NCI-H128 (cell line): ENCODE measurements around the gene NID2.

Experiments
- DNase-seq: peaks from one replicate; lab custom pipeline; 2025; ENCODE audit not compliant: unreplicated experiment; lab: John Stamatoyannopoulos, UW

Gene NID2

DNA sequence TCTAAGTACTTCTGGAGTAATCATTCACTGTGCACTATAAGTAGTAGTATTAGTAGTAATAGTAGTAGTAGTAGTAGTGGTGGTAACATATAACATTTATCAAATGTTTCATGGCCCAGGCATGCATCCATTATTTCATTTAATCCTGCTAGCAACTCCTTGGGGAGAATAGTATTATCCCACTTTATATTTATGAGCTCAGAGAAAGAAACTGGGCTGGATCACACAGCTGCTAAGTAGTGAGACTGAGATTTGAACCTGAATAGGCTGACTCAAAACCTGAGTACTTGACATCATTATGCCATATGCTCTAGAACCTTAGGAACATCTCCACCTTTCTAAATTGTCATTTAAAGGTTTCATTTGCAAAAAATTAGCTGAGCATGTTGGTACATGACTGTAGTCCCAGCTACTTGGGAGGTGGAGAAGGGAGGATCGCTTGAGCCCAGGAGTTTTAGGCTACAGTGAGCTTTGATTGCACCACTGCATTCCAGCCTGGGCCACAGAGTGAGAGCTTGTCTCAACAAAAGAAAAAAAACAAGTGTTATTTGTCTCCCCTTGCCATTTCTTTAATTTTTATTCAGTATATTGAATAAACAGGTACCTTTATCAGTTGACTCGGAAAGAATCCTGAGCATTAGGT, 11.4 kb upstream of the NID2 start:
- DNase-seq: no peak

DNA sequence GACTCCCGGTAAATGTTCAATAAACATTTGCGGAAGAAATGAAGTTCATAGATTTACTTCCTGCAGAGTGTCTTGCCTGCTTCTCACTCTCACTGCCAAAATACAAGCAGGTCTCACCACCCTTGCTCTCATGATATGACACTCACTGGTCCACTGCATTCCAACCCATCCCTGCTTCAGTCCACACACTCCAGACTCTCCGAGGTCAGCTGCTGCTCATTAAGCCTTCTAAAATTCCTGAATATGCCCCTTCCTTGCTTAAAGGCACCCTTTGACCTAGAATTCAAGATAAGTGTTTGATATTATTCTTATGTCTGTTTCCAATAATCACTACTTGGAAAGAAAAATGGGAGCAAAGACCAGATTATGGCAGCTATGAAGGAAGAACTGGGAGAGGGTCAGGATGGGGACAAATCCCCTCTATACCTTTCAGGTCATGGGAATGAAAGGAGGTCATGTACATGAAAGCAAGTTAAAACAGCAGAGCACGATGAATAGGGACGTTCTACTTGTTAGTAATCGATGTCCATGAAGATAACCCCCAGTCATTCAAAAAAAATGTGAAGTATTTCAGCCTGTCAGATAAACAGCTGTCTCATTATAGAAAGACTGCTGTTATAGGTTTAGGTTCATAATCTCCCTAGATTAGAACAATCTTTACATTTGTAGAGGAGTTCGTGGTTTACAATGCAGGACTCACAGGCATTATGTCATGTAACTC, 10.5 kb upstream of the NID2 start:
- no peak for DNase-seq

DNA sequence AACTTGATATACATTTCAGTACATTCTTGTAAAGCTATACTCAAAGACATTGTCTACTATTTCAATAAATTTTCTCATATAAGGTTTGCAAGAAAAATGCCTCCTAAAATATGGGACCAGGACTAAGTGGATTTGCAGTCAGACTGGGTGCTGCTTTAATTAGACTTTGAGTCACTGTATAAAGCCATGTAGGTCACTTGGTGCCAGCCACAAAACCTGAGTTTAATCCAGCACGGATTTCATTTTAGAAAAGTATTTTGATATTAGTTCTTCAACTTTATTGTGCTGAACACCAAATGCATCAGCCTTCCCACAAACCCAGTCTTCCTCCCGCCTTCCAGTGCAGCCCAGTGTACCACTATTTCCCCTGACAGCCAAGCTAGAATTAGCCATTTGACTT, 9.9 kb upstream of the NID2 start:
- no peak for DNase-seq

DNA sequence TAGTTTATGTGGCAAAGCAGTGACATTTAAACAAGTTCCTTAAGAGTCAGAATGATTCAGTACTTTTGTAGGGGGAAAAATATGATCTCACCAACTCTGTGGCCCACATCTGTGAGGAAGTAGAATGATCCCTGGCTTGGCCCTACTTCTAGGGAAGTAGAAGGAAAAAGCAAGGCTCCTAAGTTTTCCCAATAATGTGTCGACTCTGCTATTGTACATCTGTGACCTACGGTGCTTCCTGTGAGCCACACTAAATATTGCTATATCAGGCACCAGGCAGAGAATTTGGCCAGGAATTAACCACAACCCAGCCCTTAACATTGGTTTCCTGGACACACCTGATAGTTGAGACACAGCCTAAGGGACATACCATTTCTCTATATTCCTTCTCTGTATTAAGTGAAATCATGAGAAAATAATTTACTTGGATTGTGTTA, 9.3 kb upstream of the NID2 start:
- no peak for DNase-seq

DNA sequence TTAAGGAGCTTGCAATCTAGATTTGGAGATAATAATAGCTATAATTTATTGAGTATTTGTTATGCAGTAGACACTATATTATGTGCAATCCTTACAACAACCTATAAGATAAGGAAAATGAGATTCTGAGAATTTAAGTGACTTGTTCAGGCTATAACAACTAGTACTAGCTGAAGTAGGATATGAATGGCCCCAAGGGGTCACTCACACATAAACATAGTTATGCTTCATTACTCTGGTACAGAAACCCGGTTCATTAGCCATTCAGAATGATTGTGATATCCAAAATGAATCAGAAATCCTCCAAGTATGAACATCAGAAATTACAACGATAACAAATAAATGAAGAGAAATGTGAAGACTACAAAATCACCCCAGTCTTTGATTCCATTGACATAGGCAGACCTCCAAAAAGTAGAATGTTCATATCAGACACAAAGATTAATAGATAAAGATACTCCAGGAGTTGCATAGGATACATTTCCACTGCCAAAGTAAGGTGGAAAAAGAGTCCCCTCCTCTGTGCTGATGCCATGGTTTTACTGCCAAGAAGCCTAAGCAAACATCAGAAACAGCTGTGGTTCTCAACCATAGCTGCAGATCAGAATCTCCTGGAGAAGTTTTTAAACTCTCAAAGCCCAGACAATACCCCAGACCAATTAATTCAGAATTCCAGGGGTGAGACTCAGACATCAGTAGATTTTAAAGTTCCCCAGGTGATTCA, 8.6 kb upstream of the NID2 start:
- DNase-seq: no peak

DNA sequence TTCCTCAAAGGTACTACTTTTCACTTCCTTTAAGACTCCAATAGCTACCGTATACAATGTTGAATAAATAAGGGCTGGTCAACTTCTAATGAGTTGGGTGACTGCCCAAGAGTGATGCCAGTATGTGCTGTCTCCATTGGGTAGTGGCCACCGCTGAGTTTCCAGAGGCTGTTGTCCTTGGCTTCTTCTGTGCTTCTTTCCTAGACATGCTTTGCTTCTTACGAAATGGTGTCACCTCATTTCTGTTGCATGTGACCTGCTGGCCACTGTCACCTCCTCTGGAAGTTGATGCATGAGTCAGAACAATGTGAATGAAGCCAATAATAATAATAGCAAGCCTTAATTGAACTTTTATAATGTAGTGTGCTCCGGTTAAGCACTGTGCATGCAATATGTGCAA, 7.5 kb upstream of the NID2 start:
- DNase-seq: no peak

DNA sequence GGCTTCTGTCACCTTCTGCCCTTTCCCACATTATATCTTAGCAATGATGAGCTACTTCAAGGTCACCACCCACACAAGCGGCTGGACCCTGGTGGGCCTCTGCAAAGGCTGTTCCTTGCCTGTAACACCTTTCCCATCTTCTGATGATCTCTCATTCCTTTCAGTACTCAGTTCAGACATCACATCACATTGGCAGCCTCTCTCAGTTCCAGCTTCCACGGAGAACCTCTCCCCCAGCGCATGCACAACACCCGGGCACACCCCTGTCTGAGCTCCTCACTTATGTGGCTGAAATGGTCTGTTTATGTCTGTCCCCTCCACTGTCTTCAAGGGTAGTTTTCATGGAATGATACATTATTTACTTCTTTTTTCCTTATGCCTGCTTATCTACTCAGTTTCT, 6.5 kb upstream of the NID2 start:
- no peak for DNase-seq

DNA sequence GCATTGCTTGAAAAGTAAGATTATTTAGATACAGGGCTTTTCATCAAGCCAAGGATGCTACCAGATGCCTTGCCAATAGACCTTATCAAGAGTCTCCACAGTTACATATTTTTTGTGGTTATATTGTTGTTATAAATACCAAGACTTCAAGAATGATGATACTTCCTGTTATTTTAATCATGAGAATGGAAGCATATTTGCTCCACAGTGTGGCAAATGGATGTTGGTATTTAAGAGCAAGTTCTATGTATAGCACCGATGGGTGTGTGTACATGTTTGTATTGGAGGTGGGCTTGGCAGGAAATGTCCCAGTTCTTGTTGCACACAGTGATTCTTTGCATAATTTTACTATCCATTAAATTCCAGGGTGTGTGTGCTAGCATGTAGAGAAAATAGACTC, 4.4 kb upstream of the NID2 start:
- no peak for DNase-seq

DNA sequence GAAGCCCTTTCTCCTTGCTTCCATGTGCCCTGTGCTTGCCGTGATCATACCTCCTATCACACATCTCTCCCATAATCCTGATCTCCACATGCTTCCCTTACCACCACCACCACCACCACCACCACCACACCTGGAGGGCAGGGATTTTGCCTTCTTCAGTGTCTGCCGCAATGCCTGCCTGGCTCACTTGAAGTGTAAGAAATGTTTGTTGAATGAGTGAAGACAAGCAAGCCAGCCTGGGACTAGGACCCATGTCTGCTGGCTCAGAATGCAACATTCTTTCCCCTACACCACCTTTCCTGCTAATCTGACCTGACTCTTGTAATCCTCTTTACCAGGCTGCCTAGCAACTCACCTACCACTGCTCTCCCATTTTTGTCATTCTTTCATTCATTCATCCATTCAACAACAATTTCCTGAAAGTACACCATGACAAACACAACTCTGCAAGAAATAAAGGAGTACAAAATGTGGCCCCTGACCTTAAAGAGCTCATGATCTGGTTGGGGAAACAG, 3.5 kb upstream of the NID2 start:
- DNase-seq: no peak

DNA sequence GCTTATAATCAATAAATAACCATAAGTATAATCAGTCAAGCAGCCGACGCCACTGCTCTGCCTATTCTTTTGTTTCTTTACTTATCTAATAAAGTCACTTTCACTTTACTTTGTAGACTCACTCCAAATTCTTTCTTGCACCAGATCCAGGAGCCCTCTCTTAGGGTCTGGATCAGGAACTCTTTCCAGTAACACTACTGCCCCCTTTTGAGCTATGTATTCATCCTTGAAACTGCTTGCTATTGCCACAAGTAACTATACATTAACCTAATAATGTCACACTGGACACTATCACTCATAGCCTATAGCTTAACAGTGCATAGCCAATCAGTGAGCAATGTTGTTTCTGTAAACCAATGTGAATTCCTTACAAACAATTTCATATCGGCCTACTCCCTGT, 2.8 kb upstream of the NID2 start:
- DNase-seq: no peak

DNA sequence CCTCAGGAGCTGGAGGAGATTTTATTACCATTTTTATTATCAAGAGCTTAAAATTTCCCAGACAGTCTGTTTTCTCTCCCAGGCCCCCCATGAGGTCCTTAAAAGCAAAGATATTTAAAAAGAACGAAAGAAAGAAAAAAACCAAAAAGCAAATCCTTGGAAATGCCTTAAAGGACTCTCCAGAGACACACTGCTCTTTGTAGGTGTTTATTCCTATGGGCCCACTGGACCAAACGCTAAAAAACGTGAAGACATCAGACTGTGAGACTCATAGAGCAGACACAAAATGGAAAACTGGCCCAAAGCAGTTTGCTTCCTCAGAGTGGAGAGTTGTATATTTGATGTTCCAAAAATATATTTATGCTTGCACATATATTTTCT, 1.2 kb upstream of the NID2 start:
- no peak for DNase-seq

DNA sequence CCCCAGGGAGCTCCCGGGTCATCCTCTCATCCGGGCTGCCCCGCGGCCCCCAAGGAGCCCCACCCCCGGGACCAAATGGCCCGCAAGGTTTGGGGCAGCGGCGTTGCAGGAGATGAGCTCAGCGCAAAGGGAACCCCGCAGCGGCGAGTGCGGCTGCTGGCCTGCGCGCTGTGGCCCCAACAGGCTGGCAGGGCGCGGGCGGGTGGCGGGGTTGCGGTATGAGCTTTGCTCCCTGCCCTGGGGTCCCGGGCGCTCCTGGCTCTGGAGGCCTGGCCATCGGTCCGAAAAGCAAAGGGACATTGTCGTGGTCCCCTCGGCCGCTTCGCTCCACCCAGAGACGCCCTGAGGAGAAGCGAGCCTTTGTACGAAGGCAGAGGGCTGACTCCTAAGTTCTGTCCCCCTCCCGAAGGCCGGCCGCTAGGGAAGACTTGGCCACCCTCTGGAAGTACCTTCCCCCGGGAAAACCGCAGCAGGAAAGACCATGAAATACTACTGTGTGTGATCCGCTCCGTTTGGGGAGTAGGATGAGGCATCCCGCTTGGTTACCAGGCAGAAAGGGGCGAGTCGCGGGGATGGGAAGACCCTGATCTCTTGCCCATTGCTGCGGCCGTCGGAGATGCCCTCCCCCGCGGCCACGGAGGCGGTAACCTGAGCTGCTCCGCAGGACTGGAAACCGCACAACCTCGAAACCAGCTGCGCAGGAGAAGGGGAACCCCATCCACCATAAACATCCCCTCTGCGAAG, 620 bp upstream of the NID2 start:
- no peak for DNase-seq

DNA sequence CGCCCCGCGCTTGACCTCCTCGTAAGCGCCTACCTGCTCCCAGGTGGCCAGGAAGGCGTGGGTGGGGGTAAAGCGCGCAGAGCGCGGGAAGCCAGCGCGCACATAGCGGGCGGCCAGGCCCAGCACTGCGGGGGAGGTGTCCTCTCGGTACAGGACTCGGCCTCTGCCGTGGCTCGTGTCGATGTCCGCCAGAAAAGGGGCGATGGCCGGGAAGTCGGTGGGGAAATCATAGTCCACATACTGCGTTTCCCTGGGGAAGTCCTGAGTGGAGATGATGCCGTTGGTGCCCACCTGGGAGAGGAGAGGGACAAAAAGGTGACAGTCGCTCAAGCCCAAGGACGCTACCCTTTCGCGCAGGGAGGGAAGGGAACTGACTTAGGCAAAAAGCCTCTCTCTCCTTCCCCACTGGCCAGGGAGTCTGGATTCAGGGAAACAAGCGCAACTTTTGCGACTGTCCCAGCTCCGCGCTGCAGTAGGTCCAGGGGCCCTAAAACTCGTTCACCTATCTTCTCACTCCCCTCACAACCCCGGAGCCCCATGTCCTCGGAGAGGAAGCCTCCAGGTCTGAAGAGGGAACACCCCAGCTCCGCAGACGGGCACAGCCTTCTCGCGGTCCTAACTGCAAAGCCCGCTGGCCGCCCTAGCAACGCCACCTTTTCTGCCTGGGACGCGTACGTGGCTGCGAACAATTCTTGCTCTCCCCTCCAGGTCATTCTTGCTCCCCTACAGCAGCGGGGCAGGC, 815 bp downstream of the NID2 start:
- no peak for DNase-seq

DNA sequence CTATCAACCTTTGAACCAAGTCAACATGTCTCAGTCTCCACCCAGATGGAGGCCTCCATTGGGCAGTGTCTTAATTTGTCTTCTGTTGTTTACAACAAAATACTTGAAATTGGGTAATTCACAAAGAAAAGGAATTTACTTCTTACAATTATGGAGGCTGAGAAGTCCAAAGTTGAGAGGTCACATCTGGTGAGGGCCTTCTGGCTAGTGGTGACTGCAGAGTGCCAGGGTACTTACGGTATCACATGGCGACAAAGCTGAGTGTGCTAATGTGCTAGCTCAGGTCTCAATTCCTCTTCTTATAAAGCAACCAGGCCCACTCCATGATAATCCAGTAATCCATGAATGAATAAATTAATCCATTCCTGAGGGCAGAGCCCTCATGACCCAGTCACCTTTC, 4.7 kb downstream of the NID2 start:
- DNase-seq: no peak

DNA sequence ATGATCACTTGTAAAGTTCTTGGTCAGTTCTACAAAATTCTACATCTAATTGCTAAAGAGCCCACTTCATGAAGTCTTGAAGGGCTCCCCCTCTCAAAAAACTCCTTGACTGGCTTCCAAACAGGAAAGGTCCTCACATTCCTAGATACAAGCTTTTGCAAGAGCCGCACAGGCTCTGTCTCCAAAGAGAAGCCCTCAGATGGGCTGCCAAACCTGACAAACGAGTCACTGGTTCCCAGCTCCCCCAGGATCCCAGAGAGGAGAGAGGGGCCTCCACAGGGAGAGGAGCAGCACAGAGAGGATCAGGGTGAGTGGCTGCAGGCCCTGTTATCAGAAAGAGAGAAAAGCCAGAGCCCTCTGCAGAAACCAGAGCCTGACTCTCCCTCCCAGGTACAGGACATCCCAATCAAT, 5.8 kb downstream of the NID2 start:
- DNase-seq: no peak

DNA sequence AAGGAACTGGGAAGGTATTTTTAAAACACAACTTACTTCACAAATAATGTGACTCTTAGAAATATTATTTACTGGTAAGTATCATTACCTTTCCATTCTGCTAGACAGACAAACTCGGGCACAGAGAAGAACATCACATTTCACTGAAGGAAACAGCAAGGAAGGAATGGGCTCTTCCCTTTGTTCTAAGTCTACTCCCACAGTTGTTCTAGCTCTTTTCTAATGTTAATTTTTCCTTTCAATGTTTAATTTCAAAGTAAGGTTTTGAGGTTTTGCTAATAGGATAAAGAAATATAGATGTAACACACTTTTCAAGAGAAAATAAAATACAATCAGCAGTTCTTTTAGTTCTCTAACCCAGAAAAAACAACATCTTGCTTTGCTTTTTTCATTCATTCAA, 7.0 kb downstream of the NID2 start:
- DNase-seq: no peak

DNA sequence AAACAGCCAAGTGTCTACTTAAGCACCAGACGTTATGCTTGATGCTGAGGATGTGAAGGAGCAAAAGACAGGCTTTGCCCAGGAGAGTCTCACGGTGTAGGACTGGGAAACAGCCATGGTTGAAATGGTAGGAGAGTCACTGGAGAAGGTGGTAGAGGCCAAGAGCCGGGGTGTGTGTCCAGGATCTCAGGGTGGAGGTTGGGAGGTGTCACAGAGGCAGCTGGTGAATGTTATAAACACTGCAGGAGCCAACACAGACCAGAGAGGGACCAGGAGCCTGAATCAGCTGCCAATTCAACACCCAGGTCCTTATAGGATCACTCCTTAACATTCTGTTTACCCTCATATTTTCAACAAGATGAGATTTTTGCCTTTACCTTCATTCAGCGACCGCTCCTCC, 7.5 kb downstream of the NID2 start:
- no peak for DNase-seq

DNA sequence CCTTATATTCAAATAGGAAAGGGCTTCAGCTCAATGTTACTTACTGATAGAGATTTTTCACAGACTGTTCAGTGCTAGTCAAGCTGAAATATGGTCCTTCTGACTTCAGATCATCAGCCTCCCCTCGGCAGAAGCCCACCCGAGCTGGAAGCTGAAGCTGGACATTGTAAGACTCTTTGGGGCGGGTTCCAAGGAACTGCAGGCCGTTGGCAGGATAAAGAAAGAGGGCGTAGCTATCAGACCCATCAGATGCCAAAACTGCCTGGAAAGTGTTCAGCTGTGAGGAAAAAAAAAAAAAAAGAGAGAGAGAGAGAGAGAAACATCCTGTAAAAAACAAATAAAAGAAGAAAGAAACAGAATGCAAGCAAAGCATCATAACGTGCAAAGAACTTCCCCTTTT, 8.8 kb downstream of the NID2 start:
- DNase-seq: no peak

DNA sequence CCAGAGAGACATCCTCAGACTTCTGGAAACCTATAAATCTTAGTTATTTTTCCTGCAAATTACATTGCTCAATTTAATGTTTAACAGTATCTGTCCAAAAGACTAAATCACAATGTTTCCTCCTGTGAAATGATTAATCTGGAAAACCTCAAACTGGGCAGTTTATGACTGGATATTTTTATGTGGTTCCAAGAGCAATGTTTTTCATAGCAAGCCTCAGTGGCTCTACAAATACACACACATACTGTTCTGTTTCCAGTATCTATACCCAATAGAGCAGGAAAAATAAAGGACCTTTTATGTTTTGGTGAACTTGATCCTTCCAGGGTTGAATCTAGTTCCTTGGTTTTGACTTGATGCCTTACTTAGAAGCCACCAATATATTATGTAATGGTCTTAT, 9.2 kb downstream of the NID2 start:
- DNase-seq: no peak

DNA sequence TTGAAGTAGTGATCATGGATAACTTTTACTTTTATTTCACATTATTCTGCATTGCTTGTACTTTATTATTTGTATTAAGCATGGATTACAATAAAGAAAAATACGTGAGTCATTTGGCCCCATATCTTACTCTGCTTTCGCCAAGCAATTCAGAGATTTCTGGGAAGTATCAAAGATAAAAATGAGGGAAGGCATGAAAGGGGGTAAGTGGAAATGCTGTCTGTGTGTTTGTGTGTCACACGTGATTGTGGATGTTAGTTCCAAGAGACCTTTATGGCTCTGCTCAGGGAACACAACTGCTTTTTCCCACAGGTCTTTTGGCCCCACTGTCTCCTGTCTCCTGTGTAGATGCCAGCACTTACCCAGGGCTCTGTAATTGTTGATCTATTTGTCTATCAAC, 10.5 kb downstream of the NID2 start:
- no peak for DNase-seq

DNA sequence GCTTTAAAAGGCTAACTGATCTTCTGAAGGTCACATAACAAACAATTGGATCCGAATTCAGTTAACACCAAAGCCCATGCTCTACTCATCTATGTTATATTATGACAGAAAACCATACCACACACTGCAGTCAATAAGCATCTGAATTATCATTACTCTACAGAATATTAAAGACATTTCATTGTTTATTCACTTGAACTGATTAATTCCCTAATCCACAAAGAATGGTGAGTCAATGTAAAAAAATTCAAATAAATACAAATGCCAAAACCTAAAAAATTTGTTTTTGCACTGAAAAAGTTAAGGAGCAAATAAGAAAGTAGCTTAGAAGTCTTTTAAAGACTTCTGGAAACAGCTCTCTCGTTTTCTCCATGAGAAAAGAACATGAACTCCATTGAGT, 13.7 kb downstream of the NID2 start:
- no peak for DNase-seq
